GM12801 (cell line): ENCODE results near the gene ZNF160.

ENCODE experiments used
- TF ChIP-seq, protein P1 (sequence below): IDR thresholded peaks from one replicate; pipeline ENCODE4 v1.5.1; 2011; ENCODE audit warnings: control low read depth; ENCODE audit not compliant: insufficient read length; ENCODE audit errors: extremely low read depth

ZNF160 gene

DNA sequence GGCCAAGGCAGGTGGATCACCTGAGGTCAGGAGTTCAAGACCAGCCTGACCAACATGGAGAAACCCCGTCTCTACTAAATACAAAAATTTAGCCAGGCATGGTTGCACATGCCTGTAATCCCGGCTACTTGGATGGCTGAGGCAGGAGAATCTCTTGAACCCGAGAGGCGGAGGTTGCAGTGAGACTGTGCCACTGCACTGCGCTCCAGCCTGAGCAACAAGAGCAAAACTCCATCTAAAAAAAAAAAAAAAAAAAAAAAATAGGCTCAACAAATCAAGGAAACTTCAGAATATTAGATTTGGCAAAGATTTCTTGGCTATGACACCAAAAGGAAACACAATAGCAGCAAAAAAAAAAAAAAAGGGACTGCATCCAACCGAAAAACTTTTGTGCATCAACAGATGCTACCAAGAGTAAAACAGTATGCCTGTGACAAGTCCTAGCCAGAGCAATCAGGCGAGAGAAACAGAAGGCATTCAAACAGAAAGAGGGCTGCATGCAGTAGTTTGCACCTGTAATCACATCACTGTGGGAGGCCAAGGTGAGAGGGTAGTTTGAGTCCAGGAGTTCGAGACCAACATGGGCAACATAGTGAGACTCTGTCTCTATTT is 23.8 kb downstream of the ZNF160 start:
- TF ChIP-seq, protein P1, sequence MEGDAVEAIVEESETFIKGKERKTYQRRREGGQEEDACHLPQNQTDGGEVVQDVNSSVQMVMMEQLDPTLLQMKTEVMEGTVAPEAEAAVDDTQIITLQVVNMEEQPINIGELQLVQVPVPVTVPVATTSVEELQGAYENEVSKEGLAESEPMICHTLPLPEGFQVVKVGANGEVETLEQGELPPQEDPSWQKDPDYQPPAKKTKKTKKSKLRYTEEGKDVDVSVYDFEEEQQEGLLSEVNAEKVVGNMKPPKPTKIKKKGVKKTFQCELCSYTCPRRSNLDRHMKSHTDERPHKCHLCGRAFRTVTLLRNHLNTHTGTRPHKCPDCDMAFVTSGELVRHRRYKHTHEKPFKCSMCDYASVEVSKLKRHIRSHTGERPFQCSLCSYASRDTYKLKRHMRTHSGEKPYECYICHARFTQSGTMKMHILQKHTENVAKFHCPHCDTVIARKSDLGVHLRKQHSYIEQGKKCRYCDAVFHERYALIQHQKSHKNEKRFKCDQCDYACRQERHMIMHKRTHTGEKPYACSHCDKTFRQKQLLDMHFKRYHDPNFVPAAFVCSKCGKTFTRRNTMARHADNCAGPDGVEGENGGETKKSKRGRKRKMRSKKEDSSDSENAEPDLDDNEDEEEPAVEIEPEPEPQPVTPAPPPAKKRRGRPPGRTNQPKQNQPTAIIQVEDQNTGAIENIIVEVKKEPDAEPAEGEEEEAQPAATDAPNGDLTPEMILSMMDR = no peak

DNA sequence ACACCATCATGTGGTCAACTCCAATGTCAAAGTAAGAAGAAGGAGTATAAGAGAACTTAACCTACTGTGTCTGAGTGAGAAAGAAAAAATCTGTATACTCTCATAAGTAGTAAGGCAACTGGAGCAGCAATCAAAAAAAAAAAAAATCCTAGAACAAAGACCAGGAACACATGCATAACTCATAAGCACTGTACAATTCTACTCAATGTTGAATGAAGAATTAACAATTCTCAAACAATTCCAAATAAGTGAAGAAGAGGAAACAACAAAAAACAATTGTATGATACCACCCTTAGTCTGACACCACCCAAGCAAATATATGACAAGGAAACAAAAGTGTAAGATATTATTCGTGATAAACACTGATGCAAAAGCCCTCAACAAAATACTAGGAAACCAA is 24.6 kb downstream of the ZNF160 start:
- TF ChIP-seq, protein P1 = no peak

DNA sequence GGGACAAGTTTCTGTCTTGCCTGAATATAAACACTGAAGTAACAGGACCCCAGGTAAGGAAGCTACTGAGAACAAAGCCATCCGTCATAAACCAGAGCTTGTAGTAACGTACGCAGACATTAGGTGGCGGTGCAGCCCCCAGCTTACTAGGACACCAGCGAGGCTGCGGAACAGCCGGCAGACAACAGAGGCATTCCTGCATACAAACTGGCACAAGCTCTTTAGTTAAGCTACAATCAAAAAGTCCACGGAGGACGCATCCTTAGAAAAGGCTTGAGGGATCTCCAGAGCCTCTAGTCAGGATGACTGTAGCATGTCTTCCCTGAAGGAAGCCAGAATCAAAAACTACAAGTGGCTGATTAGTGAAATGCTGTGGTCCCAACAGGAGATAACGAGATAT is 26.2 kb downstream of the ZNF160 start:
- TF ChIP-seq, protein P1 = no peak

DNA sequence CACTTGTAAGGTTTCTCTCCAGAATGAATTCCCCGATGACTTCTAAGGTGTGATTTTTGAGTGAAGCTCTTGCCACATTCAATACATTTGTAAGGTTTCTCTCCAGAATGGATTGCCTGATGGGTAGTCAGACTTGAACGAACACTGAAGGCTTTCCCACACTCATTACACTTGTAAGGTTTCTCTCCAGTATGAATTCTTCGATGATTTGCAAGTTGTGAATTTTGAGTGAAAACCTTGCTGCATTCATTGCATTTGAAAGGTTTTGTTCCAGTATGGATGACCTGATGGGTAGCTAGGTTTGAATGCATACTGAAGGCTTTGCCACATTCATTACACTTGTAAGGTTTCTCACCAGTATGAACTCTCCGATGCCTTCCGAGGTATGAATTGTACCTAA is 34.4 kb downstream of the ZNF160 start:
- TF ChIP-seq, protein P1 = no peak

DNA sequence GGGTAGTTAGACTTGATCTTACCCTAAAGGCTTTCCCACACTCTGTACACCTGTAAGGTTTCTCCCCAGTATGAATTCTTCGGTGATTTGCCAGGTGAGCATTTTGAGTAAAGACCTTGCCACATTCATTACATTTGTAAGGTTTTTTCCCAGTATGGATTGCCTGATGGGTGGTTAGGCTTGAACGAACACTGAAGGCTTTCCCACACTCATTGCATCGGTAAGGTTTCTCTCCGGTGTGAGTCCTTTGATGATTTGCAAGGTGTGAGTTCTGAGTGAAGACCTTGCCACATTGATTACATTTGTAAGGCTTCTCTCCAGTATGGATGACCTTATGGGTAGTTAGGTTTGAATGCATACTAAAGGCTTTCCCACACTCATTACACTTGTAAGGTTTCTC is 35.0 kb downstream of the ZNF160 start:
- TF ChIP-seq, protein P1 = no peak

DNA sequence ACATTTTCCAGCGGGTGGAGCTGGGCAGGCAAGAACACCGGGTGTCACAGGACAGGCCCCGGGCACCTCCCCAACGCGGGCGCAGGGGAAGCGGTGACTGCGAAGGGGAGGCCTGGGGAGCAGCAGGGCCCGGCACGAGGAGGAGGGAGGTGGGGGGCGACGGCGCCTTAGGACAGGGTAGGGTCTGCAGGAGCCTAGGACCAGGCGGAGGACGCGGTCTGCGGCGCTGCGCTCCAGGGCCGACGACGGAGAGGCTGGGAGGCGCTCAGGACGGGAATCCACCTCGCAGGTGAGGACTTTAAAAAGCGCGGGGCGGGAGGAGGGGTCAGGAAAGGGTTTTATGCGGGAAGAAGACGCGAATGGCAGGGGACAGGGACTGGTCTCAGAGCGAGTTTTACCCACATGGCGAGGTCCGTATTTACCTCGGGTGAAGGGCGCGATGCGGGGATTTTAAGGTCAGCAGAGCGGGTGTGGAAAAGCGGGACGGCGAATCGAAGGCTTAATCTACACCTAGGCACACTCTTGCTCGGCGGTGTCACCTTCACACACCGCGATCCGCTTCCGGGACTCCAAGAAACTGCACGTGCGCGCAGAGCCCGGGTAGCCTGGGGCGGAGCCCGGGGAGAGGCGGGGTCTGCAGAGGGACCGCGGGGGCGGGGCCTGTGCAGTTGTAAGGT is 45.2 kb downstream of the ZNF160 start:
- TF ChIP-seq, protein P1 = no peak

DNA sequence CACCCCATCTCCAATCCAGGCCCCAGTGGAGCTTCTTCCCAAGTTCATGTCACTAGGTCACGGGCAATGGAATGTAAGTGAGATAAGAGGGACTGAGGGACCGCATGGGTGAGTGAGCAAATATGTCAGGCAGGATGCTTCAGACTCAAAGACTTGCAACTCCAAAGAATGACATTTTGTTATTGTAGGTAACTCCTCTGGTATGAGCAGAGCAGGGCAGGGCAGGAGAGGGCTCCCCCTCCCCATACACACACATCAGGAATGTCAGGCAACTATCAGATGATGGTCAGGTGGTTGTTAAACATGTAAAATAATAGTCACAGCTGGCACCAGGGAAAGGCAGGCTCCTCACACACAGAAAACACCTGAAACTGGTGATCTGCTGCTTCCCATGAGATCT is 48.1 kb downstream of the ZNF160 start:
- TF ChIP-seq, protein P1 = no peak

DNA sequence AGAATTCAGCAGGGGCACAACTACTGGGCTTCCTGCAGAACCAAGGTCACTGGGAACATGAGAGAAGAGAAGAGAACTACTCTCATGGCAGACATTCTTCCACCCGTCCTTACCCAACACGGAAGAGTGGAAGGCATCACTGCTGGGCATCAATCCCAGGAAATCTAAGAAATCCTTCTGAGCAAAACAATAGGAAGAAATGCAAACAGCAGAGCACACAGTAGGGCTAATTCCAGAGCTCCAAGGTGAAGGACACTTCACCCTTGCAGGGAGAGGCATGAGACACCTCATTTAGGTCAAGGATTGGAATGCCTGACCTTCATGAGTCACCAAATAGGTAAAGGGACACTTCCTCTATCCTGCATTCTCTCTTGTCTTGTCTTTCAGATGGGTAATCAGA is 55.8 kb downstream of the ZNF160 start:
- TF ChIP-seq, protein P1 = no peak
